Progenitor cell of endocrine pancreas (in vitro differentiated cells): ENCODE measurements around the gene ITGBL1. TPM values are rescaled to one million over a fixed set of nuclear protein-coding genes. Genes with fewer than 3 reads are reported as not detected.

Source experiments
- DNase-seq: peaks from one replicate; pipeline ENCODE4 v3.0.0; 2021; ENCODE audit warnings: low spot score; ENCODE audit not compliant: unreplicated experiment
- H3K27ac Mint-ChIP-seq: 2 replicates; pipeline ENCODE4 v1.8.0; 2021; ENCODE audit warnings: mild to moderate bottlenecking, moderate library complexity, mixed read lengths
- H3K27me3 Mint-ChIP-seq: 2 replicates; pipeline ENCODE4 v1.8.0; 2021; ENCODE audit warnings: mixed read lengths
- H3K36me3 Mint-ChIP-seq: 2 replicates; pipeline ENCODE4 v1.8.0; 2022; ENCODE audit warnings: mixed read lengths; ENCODE audit not compliant: insufficient read depth
- H3K4me1 Mint-ChIP-seq: 2 replicates; pipeline ENCODE4 v1.8.0; 2021; ENCODE audit warnings: low read depth, mixed read lengths
- H3K4me3 Mint-ChIP-seq: 2 replicates; pipeline ENCODE4 v1.8.0; 2021; ENCODE audit warnings: low read depth, mild to moderate bottlenecking, moderate library complexity, mixed read lengths
- H3K9me3 Mint-ChIP-seq: 2 replicates; pipeline ENCODE4 v1.8.0; 2021; ENCODE audit warnings: low read depth, mixed read lengths
- total RNA-seq: library from RNA; stranded (reverse); gene quantifications from 2 replicates; pipeline ENCODE4 v1.2.1, GENCODE V29; 2021
- TF ChIP-seq, protein P1 (sequence below): fragments of 200-600 bp; sonication (generic); IDR thresholded peaks from one replicate; pipeline ENCODE4 v1.5.0; 2021; ENCODE audit warnings: antibody characterized with exemption, mild to moderate bottlenecking; ENCODE audit not compliant: unreplicated experiment

The ITGBL1 gene
- total RNA-seq, 1 donor from 2014 or later = not detected

DNA sequence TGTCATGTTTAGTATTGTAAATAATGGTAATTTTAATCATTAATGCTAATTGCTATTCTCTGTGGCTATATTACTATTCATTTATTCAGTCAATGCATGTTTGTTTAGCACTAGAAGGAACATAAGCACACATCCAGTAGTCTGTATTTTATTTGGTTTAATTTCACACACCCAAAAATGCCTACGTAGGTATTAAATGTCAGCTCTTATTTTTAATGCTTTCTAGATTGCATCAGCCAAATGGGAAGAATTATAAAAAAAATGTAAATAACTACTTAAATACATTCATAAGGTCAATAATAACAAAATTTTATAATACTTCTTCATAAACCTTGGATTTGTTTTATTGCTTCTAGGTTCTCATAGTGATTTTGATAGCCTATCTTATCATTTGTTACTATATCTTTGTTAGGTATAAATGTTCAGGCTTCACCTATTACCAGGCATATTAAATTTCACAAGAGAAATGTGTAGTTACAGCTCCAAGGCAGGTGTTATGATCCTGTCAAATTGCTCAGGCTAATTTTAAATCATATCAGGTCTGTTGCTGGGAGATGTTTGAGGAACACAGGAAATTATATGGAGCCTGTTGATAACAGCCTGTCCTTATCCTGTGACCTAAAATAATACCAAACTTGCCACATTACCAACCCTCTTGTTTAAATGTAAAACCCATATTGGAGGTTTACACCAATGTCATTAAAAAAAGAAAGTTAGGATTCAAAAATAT, 34.4 kb downstream of the ITGBL1 start:
- Mint-ChIP-seq H3K36me3 (no peaks in the 10 kb centered on the region), H3K27ac (no peak overlapping the region), H3K4me3 (no peak overlapping the region), H3K27me3 (no peaks in the 10 kb centered on the region), H3K9me3 (no peaks in the 10 kb centered on the region), H3K4me1 (no peaks in the 10 kb centered on the region)
- no peak for DNase-seq
- TF ChIP-seq, protein P1, sequence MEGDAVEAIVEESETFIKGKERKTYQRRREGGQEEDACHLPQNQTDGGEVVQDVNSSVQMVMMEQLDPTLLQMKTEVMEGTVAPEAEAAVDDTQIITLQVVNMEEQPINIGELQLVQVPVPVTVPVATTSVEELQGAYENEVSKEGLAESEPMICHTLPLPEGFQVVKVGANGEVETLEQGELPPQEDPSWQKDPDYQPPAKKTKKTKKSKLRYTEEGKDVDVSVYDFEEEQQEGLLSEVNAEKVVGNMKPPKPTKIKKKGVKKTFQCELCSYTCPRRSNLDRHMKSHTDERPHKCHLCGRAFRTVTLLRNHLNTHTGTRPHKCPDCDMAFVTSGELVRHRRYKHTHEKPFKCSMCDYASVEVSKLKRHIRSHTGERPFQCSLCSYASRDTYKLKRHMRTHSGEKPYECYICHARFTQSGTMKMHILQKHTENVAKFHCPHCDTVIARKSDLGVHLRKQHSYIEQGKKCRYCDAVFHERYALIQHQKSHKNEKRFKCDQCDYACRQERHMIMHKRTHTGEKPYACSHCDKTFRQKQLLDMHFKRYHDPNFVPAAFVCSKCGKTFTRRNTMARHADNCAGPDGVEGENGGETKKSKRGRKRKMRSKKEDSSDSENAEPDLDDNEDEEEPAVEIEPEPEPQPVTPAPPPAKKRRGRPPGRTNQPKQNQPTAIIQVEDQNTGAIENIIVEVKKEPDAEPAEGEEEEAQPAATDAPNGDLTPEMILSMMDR = no peak

DNA sequence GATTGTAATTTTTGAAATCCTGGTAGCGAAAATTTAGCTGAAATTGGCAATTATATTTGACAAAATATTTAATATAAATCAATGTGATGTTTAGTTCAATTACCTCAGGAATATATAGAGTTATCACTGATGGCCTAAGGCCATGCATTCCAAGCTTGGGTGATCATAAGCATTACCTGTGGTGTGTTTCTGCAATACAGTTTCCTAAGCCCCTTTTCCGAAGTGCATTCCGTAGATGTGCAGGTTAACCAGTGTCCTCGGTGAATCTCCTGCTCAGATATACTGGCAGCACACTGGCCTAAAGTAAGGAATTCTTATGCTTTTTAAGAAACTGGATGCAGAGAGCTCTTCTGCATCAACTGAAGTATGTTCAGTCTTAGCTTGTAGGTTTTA, 35.0 kb downstream of the ITGBL1 start:
- Mint-ChIP-seq H3K27ac (no peak overlapping the region), H3K27me3 (peaks cover under 1% of the 10 kb centered on the region), H3K9me3 (no peaks in the 10 kb centered on the region), H3K36me3 (no peaks in the 10 kb centered on the region), H3K4me1 (no peaks in the 10 kb centered on the region), H3K4me3 (no peak overlapping the region)
- TF ChIP-seq, protein P1 = no peak
- no peak for DNase-seq

DNA sequence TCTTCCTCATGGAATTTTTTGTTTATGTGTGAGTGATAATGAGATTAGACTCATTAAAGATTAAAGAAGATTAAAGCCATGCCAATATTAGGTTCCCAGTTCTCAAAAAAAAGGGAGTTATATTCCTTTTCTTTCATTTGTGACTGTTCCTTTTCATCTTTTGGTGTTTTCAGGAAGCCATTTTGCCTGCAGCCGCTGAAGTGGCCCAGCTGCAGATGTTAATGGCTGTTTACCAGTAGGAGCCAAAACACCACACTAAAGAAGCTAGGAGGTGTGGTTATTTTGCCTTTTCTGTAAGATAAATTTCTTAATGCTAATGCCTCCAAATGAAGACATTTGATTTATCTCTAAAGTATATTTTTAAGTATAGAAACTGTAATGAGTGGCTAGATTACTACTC, 36.3 kb downstream of the ITGBL1 start:
- TF ChIP-seq, protein P1 = no peak
- Mint-ChIP-seq H3K4me1 (no peaks in the 10 kb centered on the region), H3K4me3 (no peak overlapping the region), H3K27ac (no peak overlapping the region), H3K9me3 (no peaks in the 10 kb centered on the region), H3K36me3 (no peaks in the 10 kb centered on the region), H3K27me3 (peaks cover 9% of the 10 kb centered on the region)
- DNase-seq = no peak

DNA sequence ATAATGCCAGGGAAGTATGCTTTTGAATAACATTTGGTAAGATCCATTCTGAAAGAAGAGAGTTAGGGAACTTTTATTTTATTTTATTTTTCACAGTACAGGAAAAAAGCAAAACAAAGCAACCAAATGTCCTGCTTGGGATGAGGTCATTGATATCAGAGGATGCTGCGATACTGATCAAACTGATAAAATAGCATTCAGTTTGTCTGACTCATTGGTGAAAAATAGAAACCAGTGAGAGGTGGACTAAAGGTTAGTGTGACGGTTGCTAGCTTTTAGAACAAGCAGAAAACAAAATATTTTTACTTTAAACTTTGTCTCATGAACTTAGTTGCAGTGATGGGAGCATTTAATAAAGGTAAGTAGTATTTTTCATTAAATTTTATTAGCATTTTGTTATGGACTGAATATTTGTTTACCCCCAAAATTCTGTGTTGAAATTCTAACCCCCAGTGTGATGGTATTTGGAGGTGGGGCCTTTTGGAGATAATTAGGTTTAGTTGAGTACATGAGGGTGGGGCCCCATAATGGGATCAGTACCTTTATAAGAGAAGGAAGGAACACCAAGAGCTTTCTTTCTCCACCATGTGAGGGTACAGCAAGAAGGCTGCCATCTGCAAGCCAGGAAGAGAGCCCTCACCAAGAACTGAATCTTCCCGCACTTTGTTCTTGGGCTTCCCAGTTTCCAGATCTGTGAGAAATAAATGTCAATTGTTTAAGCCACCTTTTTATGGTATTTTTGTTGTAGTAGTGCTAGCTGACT, 37.3 kb downstream of the ITGBL1 start:
- Mint-ChIP-seq H3K27me3 (peaks cover 9% of the 10 kb centered on the region), H3K4me1 (no peaks in the 10 kb centered on the region), H3K4me3 (no peak overlapping the region), H3K9me3 (no peaks in the 10 kb centered on the region), H3K36me3 (no peaks in the 10 kb centered on the region), H3K27ac (no peak overlapping the region)
- no peak for DNase-seq
- TF ChIP-seq, protein P1 = no peak

DNA sequence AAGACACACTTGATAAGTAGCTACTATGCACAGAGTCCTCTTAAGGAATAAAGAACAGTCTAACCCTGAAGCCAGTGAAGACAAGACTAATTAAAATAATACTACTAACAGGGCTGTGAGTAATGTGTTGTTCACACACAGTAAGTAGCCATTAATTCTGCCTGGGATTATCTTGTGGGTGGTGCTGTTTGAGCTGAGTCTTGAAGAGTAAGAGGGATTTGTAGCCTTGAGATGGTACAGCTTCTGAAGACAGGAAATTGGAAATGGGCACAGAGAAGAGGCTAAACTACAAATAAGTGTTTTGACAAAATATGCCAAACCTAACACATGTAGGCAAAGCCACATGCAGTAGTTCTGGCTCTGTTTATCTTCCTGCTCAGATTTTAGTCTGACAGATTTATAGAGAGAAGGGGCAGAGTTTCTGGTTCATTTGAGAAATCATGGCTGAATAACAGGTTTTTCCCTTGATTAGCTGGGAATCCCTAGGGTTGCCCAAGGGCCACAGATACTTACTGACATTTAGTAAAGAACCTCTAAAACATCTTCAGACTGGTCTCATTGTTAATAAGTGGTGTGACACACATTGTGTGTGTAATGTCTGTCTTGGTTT, 38.0 kb downstream of the ITGBL1 start:
- DNase-seq = no peak
- TF ChIP-seq, protein P1 = no peak
- H3K4me3 Mint-ChIP-seq = no peak overlapping the region
- H3K9me3 Mint-ChIP-seq = no peaks in the 10 kb centered on the region
- no peaks in the 10 kb centered on the region for H3K36me3 Mint-ChIP-seq
- H3K4me1 Mint-ChIP-seq = no peaks in the 10 kb centered on the region
- H3K27me3 Mint-ChIP-seq = peaks cover 9% of the 10 kb centered on the region
- H3K27ac Mint-ChIP-seq = no peak overlapping the region
